ENCODE results near the gene SGTA. TPM values are rescaled to one million over a fixed set of nuclear protein-coding genes. Genes with fewer than 3 reads are reported as not detected.
A peak's percentile ranks its signal among the peaks of the same experiment; 100 is the strongest.

The SGTA gene
- total RNA-seq, 1 donor from 2014 or later = 77.5 TPM

GRCh38 chr19:2756477-2756876, 26.6 kb downstream of the SGTA start:
- Mint-ChIP-seq H3K36me3 (ENCODE audit: insufficient read depth) (peaks cover 10% of the 10 kb centered on the region), H3K4me1 (ENCODE audit: low read depth) (no peaks in the 10 kb centered on the region), H3K27ac (no peak overlapping the region), H3K9me3 (ENCODE audit: low read depth) (no peaks in the 10 kb centered on the region), H3K4me3 (ENCODE audit: low read depth) (no peak overlapping the region), H3K27me3 (no peaks in the 10 kb centered on the region)
- DNase-seq (ENCODE audit: low spot score, unreplicated experiment) = no peak
- TF ChIP-seq, protein P1, sequence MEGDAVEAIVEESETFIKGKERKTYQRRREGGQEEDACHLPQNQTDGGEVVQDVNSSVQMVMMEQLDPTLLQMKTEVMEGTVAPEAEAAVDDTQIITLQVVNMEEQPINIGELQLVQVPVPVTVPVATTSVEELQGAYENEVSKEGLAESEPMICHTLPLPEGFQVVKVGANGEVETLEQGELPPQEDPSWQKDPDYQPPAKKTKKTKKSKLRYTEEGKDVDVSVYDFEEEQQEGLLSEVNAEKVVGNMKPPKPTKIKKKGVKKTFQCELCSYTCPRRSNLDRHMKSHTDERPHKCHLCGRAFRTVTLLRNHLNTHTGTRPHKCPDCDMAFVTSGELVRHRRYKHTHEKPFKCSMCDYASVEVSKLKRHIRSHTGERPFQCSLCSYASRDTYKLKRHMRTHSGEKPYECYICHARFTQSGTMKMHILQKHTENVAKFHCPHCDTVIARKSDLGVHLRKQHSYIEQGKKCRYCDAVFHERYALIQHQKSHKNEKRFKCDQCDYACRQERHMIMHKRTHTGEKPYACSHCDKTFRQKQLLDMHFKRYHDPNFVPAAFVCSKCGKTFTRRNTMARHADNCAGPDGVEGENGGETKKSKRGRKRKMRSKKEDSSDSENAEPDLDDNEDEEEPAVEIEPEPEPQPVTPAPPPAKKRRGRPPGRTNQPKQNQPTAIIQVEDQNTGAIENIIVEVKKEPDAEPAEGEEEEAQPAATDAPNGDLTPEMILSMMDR (IDR thresholded peaks at IDR 0.05; ENCODE audit: unreplicated experiment) = no peak

DNA sequence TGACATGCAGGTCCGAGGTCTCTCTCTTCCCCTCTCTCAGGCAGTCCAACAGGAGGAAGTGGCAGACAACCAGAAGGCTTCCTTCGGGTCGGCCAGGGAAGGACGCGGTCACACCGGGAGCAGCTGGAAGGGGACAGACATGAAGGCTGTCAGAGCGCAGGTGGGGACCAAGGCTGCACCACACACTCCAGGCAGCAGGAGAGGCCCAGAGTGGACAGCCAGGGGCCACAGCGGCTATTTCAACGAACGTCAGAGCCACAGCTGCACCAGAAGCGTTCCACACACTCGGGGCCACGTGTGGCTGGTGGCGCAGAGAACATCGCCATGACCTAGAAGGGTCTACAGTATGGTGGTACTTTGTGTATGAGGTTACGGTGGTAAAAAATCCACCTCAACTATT, 27.3 kb downstream of the SGTA start:
- H3K9me3 Mint-ChIP-seq (ENCODE audit: low read depth) = no peaks in the 10 kb centered on the region
- TF ChIP-seq, protein P1 (IDR thresholded peaks at IDR 0.05; ENCODE audit: unreplicated experiment) = no peak
- no peaks in the 10 kb centered on the region for H3K4me1 Mint-ChIP-seq (ENCODE audit: low read depth)
- no peak overlapping the region for H3K4me3 Mint-ChIP-seq (ENCODE audit: low read depth)
- H3K27me3 Mint-ChIP-seq = no peaks in the 10 kb centered on the region
- no peak for DNase-seq (ENCODE audit: low spot score, unreplicated experiment)
- H3K27ac Mint-ChIP-seq = peak overlapping the region; percentile 41
- H3K36me3 Mint-ChIP-seq (ENCODE audit: insufficient read depth) = peaks cover 10% of the 10 kb centered on the region

- TF ChIP-seq, protein P1 (IDR thresholded peaks at IDR 0.05; ENCODE audit: unreplicated experiment) = no peak
- no peaks in the 10 kb centered on the region for H3K9me3 Mint-ChIP-seq (ENCODE audit: low read depth)
- no peaks in the 10 kb centered on the region for H3K27me3 Mint-ChIP-seq
- H3K36me3 Mint-ChIP-seq (ENCODE audit: insufficient read depth) = peaks cover 10% of the 10 kb centered on the region
- H3K4me1 Mint-ChIP-seq (ENCODE audit: low read depth) = no peaks in the 10 kb centered on the region
- H3K4me3 Mint-ChIP-seq (ENCODE audit: low read depth) = no peak overlapping the region
- DNase-seq (ENCODE audit: low spot score, unreplicated experiment) = no peak
- H3K27ac Mint-ChIP-seq = no peak overlapping the region
Observed at GRCh38 chr19:2755448-2755705, 27.7 kb downstream of the SGTA start.

GRCh38 chr19:2754659-2755447, 28.2 kb downstream of the SGTA start:
- TF ChIP-seq, protein P1 (IDR thresholded peaks at IDR 0.05; ENCODE audit: unreplicated experiment) = no peak
- Mint-ChIP-seq H3K27ac (no peak overlapping the region), H3K4me3 (ENCODE audit: low read depth) (no peak overlapping the region), H3K36me3 (ENCODE audit: insufficient read depth) (peaks cover 8% of the 10 kb centered on the region), H3K9me3 (ENCODE audit: low read depth) (no peaks in the 10 kb centered on the region), H3K4me1 (ENCODE audit: low read depth) (no peaks in the 10 kb centered on the region), H3K27me3 (no peaks in the 10 kb centered on the region)
- DNase-seq (ENCODE audit: low spot score, unreplicated experiment) = no peak

- peak overlapping the region; percentile 49 for H3K27ac Mint-ChIP-seq
- H3K27me3 Mint-ChIP-seq = peaks cover 3% of the 10 kb centered on the region
- H3K4me3 Mint-ChIP-seq (ENCODE audit: low read depth) = no peak overlapping the region
- no peaks in the 10 kb centered on the region for H3K4me1 Mint-ChIP-seq (ENCODE audit: low read depth)
- TF ChIP-seq, protein P1 (IDR thresholded peaks at IDR 0.05; ENCODE audit: unreplicated experiment) = no peak
- peaks cover 2% of the 10 kb centered on the region for H3K36me3 Mint-ChIP-seq (ENCODE audit: insufficient read depth)
- no peaks in the 10 kb centered on the region for H3K9me3 Mint-ChIP-seq (ENCODE audit: low read depth)
- no peak for DNase-seq (ENCODE audit: low spot score, unreplicated experiment)
Observed at GRCh38 chr19:2751438-2751830, 31.6 kb downstream of the SGTA start.

Measured in progenitor cell of endocrine pancreas (in vitro differentiated cells).